HG02884 (cell line): ENCODE measurements around the gene KICS2.
"Not testable (repeated sequence)": the region's sequence is repeated elsewhere in the genome, so short reads cannot be mapped to it uniquely, and the experiment has no call there.

Experiments used
- ATAC-seq: cut with Tn5 transposase; IDR thresholded peaks from one replicate; pipeline ENCODE4 v1.9.1; 2021; ENCODE audit warnings: mild to moderate bottlenecking, moderate library complexity; ENCODE audit not compliant: unreplicated experiment

The KICS2 gene

DNA sequence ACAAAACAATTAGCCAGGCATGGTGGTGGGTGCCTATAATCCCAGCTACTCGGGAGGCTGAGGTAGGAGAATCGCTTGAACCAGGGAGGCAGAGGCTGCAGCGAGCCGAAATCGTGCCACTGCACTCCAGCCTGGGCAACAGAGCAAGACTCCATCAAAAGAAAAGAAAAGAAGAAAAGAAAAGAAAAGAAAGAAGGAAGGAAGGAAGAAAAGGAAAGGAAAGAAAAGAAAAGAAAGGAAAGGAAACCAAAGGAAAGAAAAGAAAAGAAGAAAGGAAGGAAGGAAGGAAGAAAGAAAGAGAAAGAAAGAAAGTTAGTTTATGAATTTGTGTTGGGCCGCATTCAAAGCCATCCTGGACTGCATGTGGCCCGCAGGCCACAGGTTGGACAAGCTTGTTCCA is 4.5 kb downstream of the KICS2 start:
- ATAC-seq: not testable (repeated sequence)

GRCh38 chr12:64216239-64216638 is 5.9 kb downstream of the KICS2 start:
- no peak for ATAC-seq

DNA sequence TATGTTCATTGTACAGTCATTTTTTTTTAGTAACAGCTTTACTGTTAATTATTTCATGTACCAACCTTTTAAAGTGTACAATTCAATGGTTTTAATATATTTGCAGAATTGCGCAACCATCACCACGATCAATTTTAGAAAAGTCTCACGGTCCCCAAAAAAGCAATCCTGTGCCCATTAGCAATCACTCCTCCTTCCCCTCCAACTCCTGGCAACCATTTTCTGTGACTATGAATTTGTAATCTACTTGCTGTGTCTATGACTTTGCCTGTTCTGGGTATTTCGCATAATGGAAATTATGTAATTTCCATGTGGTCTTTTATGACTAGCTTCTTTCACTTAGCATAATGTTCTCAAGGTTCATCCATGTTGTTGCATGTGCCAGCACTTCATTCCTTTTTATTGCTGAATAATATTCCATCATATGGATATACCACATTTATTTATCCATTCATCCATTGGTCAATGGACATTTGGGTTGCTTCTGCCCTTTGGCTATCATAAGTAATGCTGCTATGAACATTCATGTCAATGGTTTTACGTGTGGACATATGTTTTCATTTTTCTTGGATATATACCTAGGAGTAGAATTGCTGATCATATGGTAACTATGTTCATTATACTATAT is 9.9 kb downstream of the KICS2 start:
- ATAC-seq: no peak

DNA sequence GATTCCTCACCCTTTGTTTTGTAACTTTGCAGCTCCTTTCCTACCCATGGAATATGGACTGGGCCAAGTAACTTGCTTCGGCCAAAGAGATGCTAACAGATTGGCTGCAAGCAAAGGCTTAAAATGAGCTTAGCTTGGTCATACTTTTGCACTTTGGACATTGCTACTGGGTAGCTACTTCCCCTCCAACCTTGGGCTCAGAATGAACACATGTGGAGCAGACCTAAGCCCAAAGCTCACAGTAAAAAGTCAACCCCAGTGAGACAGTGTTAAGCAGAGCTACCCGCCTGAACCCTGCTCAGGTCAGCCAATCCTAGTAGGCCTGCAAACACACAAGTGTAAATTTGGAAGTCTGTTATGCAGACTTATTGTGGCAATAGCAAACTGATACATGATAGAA is 14.6 kb downstream of the KICS2 start:
- no peak for ATAC-seq

- no peak for ATAC-seq
These were observed 16.6 kb downstream of the KICS2 start for GRCh38 chr12:64205542-64205941.

DNA sequence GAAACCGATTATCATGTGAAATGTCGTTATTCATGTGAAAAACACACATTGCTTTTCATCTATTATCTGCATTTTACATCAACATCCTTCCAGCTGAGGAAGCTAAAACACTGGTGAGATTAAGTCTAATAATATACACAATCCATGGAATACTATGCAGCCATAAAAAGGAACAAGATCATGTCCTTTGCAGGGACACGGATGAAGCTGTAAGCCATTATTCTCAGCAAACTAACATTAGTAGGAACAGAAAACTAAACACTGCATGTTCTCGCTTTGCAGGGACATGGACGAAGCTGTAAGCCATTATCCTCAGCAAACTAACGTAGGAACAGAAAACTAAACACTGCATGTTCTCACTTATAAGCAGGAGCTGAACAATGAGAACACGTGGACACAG is 18.3 kb downstream of the KICS2 start:
- ATAC-seq: no peak

DNA sequence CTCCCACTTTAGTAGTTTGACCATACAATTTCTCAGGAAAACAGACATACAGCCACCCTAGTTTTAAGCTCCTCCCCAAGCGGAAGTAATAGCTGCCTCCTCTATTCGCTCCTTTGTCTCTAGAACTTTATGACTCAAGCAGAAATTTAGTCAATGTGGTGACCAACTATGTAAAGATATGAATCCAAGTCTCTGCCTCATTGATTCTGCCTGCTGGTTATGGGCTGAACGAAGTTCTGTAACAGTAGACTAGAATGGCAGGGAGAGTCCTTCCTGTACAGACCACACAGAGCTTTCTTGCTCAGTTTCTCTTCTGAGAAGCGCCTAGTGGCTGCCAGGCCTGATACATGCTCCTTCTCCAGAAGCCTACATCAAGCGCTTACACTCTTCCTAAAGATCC is 19.1 kb downstream of the KICS2 start:
- no peak for ATAC-seq

GRCh38 chr12:64195841-64196240 is 26.3 kb downstream of the KICS2 start:
- ATAC-seq: not testable (repeated sequence)

GRCh38 chr12:64194333-64195149 is 27.6 kb downstream of the KICS2 start:
- ATAC-seq: no peak

- no peak for ATAC-seq
These were observed 28.2 kb downstream of the KICS2 start for GRCh38 chr12:64193931-64194330.

- peak; percentile 95 for ATAC-seq
These were observed 29.3 kb downstream of the KICS2 start for GRCh38 chr12:64192644-64193444.

DNA sequence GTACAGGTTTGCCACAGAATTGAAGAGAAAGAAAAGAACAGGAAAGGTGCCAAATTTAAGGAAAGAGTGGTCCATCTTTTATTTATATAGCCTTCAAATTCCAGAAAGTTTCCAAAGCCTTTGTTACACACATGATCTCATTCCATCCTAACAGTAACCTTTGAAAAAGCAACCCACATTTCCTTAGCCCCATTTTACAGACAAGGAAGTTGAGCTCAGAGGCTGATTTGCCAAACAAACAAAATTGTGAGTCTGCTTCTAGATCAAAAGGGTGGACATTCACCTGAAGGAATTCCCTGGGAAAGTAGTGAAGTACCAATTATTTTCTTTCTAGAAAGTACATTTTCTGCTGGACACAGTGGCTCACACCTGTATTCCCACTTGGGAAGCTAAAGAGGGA is 32.0 kb downstream of the KICS2 start:
- ATAC-seq: no peak

- no peak for ATAC-seq
These were observed 32.6 kb downstream of the KICS2 start for GRCh38 chr12:64189530-64189929.

GRCh38 chr12:64187794-64188193 is 34.3 kb downstream of the KICS2 start:
- ATAC-seq: no peak

DNA sequence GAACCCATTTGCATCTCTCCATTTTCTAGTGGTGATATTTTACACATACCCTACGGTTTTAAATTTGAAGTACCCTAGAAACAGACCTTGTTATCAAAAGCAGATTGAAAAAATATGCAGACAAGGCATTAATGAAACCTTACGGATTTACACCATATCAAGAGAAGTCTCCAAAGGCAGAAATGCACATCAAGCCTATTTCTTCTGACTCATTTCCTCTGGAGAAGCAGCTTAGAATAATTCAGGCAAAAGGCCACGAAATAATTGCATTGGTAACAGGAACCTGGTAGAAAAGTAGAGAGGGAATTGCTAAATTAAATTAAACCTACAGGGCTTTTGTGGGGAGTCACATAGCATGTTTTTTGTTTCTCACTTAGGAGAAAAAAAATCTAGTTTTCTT is 34.7 kb downstream of the KICS2 start:
- ATAC-seq: no peak

DNA sequence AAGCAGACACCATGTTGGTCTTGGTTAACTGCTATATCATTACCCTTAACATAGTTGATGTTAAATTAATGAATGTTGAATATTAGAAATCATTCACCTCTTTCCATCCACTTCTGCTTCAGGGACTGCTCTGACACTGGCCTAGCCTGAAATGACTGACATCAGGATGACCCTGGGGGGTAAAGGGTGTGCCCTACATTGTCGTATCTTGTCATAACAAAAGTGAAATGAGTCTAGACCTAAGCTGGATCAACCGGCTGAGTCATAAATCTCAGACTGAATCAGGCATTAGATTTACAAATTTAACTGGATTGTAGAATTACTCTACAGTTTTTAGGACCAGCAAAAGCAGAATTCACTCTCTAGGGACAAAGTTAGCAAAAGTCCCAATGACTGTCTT is 35.3 kb downstream of the KICS2 start:
- ATAC-seq: peak; percentile 86

- no peak for ATAC-seq
These were observed 37.9 kb downstream of the KICS2 start for GRCh38 chr12:64184216-64184615.

DNA sequence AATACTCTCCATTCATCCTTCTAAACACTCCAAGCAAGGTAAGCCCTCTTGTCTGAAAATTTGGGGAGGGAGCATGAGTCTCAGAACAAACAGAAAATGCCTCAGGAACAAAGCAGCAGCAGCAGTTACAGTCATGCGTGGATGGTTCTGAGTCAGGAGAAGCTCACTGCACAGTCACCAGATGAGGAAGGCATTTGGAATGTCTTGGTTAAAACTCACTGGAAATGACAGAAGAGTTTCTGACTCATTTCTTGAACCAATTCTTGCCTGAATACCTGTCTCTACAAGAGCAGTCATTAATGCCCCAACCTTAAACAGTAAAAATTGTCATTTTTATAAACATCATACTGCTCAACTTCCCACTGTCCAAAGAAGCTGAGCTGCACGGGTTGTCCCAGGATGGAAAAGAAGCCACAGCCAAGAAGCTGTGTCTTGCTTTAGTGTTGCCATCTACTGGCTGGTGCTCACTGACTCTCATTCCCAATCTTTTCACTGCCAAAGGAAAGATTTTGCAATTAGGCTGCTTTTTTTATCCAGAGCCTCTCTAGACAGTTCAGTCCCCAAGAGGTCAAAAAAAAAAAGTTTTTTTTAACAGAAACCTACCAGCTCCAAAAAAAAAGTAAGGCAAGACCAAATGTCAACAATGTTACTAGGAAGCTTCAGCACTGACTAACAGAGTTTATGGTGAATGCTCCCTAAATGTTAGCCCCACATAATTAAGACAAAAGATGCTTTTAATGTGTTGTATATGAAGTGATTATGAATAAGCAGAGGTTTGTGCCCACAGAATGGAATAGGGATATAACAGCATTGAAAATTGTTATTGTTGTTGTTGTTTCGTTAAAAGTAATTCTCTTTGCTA is 40.4 kb downstream of the KICS2 start:
- no peak for ATAC-seq

DNA sequence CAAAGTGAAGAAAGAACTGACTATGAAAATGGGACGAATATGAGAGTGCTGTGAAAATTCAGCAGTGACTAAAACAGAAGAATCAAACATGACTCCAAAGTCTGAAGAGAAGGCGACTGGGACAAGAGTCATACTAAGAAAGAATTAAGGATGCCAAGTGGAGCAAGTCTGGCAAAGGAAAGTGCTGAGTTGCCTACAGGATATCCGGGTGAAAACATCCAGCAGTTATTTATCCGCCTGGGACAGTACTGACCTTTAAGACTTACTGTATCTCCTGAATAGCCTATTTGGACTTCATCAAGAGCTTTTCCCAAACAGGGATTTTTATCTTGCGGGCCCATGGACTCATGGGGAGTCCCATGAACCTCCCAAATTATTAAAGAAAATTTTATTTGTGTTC is 41.1 kb downstream of the KICS2 start:
- no peak for ATAC-seq

DNA sequence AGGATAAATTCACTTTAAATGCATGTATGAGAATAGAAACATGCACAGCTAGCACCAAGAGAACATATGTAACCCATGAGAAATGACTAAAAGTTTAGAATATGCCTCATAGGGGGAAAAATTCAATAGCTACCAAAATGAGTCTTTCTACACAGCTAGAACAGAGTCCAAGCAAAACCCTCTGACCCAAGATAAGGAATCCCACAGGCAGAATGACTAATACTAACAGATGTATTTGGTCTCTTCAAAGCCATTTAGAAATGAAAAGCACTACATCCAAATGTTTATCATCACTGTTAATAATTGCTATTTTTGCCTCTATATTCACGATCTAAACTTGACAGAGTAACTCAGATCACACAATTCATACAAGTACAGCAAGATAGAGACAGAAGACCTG is 44.0 kb downstream of the KICS2 start:
- no peak for ATAC-seq

DNA sequence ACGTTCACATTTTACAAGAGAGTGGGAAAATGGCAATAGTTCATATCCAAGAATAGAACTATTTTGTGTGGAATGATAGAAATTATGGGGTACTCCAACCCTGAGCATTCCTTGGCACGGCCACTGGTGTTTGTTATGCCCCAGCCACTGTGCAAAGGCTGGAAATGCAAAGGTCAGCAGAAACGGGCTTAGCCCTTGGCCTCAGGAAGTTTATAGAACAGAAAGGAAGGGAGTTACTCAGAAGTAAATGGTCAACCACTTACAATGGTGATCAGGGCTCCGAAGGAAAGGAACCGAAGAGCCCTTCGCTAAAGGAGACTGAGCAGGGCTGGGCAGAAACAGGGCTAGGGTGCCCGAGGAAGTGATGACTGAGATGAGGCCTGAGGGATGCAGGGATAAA is 45.1 kb downstream of the KICS2 start:
- no peak for ATAC-seq
